MCF 10A (cell line): ENCODE measurements around the gene KCNMB2. TPM values are rescaled to one million over a fixed set of nuclear protein-coding genes. Genes with fewer than 3 reads are reported as not detected.

Source experiments
- BruUV-seq: library from RNA; stranded (reverse); fragments of 400-500 nt; replicated peaks from 2 replicates; lab custom pipeline; 2021; lab: Mats Ljungman, UMichigan
- CTCF ChIA-PET: fragments of 300-600 bp; sonication (Branson Sonifier 250); formaldehyde crosslinking; extraction: SDS; loops from one replicate; lab custom pipeline; 2021; ENCODE audit warnings: antibody characterized with exemption, inconsistent platforms; lab: Yijun Ruan, JAX
- POLR2A ChIA-PET: fragments of 300-600, 350-650 bp; sonication (Branson Sonifier 250); formaldehyde crosslinking; extraction: SDS; loops from one replicate; lab custom pipeline; 2020; ENCODE audit warnings: antibody characterized with exemption, inconsistent platforms; lab: Yijun Ruan, JAX
- DNase-seq: peaks from one replicate; pipeline ENCODE4 v3.0.0-alpha.2; 2018; ENCODE audit not compliant: unreplicated experiment
- H3K27ac Mint-ChIP-seq: one replicate; pipeline ENCODE4 v1.8.0; 2022; ENCODE audit warnings: mild to moderate bottlenecking, low read depth, mixed read lengths; ENCODE audit not compliant: unreplicated experiment
- H3K27me3 Mint-ChIP-seq: one replicate; pipeline ENCODE4 v1.8.0; 2022; ENCODE audit warnings: mixed read lengths; ENCODE audit not compliant: insufficient read depth, unreplicated experiment
- H3K36me3 Mint-ChIP-seq: one replicate; pipeline ENCODE4 v1.8.0; 2022; ENCODE audit warnings: mild to moderate bottlenecking, moderate library complexity, mixed read lengths; ENCODE audit not compliant: insufficient read depth, unreplicated experiment
- H3K4me1 Mint-ChIP-seq: one replicate; pipeline ENCODE4 v1.8.0; 2022; ENCODE audit warnings: mixed read lengths; ENCODE audit not compliant: insufficient read depth, unreplicated experiment
- H3K4me3 Mint-ChIP-seq: one replicate; pipeline ENCODE4 v1.8.0; 2022; ENCODE audit warnings: mild to moderate bottlenecking, moderate library complexity, mixed read lengths; ENCODE audit not compliant: unreplicated experiment
- H3K9me3 Mint-ChIP-seq: one replicate; pipeline ENCODE4 v1.8.0; 2022; ENCODE audit warnings: mixed read lengths; ENCODE audit not compliant: unreplicated experiment
- CTCF ChIP-seq: fragments of 200-600 bp; IDR thresholded peaks from one replicate; pipeline ENCODE4 v1.8.0; 2022; ENCODE audit warnings: antibody characterized with exemption, mild to moderate bottlenecking; ENCODE audit not compliant: unreplicated experiment
- intact Hi-C: fragments of 100-400 bp; cut with micrococcal nuclease; formaldehyde crosslinking; loops from 2 replicates; pipeline ENCODE4 v1.14.1; 2022
- total RNA-seq: library from RNA; stranded (reverse); gene quantifications from 2 replicates; pipeline ENCODE4 v1.2.3, GENCODE V29; 2022

Gene KCNMB2
- total RNA-seq, 1 experiment from 2014 or later, result not detected

GRCh38 chr3:178491751-178492150 is 44.5 kb upstream of the KCNMB2 start:
- Mint-ChIP-seq H3K9me3 (peaks cover 6% of the 10 kb centered on the region), H3K4me1 (no peaks in the 10 kb centered on the region), H3K4me3 (no peak overlapping the region), H3K27me3 (no peaks in the 10 kb centered on the region), H3K36me3 (no peaks in the 10 kb centered on the region), H3K27ac (no peak overlapping the region)
- no peak for TF ChIP-seq CTCF
- ChIA-PET CTCF (interaction anchor here (1.1 kb wide), 1 partner anchor 17 kb away, joined by 5 read pairs; no protein-coding TSS in a partner anchor), POLR2A (interaction anchor here (0.6 kb wide), 1 partner anchor 21 kb away, joined by 3 read pairs; no protein-coding TSS in a partner anchor)
- no TSS peak for BruUV-seq
- intact Hi-C loops, result no loop called here
- DNase-seq, result no peak

- Mint-ChIP-seq H3K36me3 (no peaks in the 10 kb centered on the region), H3K27me3 (no peaks in the 10 kb centered on the region), H3K27ac (no peak overlapping the region), H3K4me3 (no peak overlapping the region), H3K4me1 (no peaks in the 10 kb centered on the region), H3K9me3 (peaks cover 9% of the 10 kb centered on the region)
- DNase-seq, result no peak
- CTCF ChIA-PET, result no interaction called here
- no peak for TF ChIP-seq CTCF
- no TSS peak for BruUV-seq
- intact Hi-C loops, result no loop called here
- POLR2A ChIA-PET, result no interaction called here
Observed at GRCh38 chr3:178492491-178492890, 43.7 kb upstream of the KCNMB2 start.

- POLR2A ChIA-PET, result no interaction called here
Observed at GRCh38 chr3:178494386-178494785, 41.9 kb upstream of the KCNMB2 start.

GRCh38 chr3:178496911-178497310 is 39.3 kb upstream of the KCNMB2 start:
- ChIA-PET POLR2A (no interaction called here), CTCF (no interaction called here)
- H3K36me3 Mint-ChIP-seq, result no peaks in the 10 kb centered on the region
- no TSS peak for BruUV-seq
- no peak overlapping the region for H3K4me3 Mint-ChIP-seq
- DNase-seq, result no peak
- intact Hi-C loops, result no loop called here
- no peaks in the 10 kb centered on the region for H3K27me3 Mint-ChIP-seq
- no peaks in the 10 kb centered on the region for H3K4me1 Mint-ChIP-seq
- no peak for TF ChIP-seq CTCF
- no peak overlapping the region for H3K27ac Mint-ChIP-seq
- H3K9me3 Mint-ChIP-seq, result peaks cover 14% of the 10 kb centered on the region

More at GRCh38 chr3:178494386-178494785, 41.9 kb upstream of the KCNMB2 start:
- BruUV-seq, result no TSS peak
- intact Hi-C loops, result no loop called here
- no peaks in the 10 kb centered on the region for H3K4me1 Mint-ChIP-seq
- CTCF ChIA-PET, result interaction anchor here (0.6 kb wide), 1 partner anchor 23 kb away, joined by 6 read pairs; no protein-coding TSS in a partner anchor
- peaks cover 14% of the 10 kb centered on the region for H3K9me3 Mint-ChIP-seq
- no peak overlapping the region for H3K27ac Mint-ChIP-seq
- TF ChIP-seq CTCF, result no peak
- H3K36me3 Mint-ChIP-seq, result no peaks in the 10 kb centered on the region
- no peak for DNase-seq
- H3K27me3 Mint-ChIP-seq, result no peaks in the 10 kb centered on the region
- no peak overlapping the region for H3K4me3 Mint-ChIP-seq
